Kidney (tissue), 14 donors: ENCODE results near the gene SORCS2. TPM values are rescaled to one million over a fixed set of nuclear protein-coding genes. Genes with fewer than 3 reads are reported as not detected.

Experiments used
- DNase-seq, 5 donors: peaks; one replicate each; pipeline ENCODE4 v3.0.0-alpha.2; 2013 to 2020
- FAIRE-seq: peaks from 2 replicates; lab custom pipeline; 2012; peaks lifted over from hg19 to GRCh38; lab: Jason Lieb, UNC
- H3K27ac ChIP-seq, 2 donors: one replicate each; pipeline ENCODE4 v1.7.0; 2013; ENCODE audit warnings: low read depth in 2 of 2, low read length in 2 of 2, inconsistent platforms in 1 of 2
- H3K27me3 ChIP-seq: one replicate; pipeline ENCODE4 v1.7.1; 2013; ENCODE audit warnings: low read length, inconsistent platforms; ENCODE audit not compliant: control insufficient read depth, insufficient read depth
- H3K36me3 ChIP-seq, 3 donors: one replicate each; pipeline versions ENCODE4 v1.7.0 to v1.7.1; 2013; ENCODE audit warnings: low read length in 3 of 3, control low read depth in 1 of 3, inconsistent platforms in 1 of 3; ENCODE audit not compliant: insufficient read depth in 3 of 3, control insufficient read depth in 2 of 3
- H3K4me1 ChIP-seq, 3 donors: one replicate each; pipeline versions ENCODE4 v1.7.0 to v1.7.1; 2013; ENCODE audit warnings: low read length in 3 of 3, inconsistent platforms in 1 of 3, low read depth in 1 of 3; ENCODE audit not compliant: control insufficient read depth in 2 of 3, insufficient read depth in 2 of 3
- H3K4me3 ChIP-seq, 3 donors: one replicate each; pipeline versions ENCODE4 v1.7.0 to v1.8.1; 2013; ENCODE audit warnings: low read length in 3 of 3, control low read depth in 1 of 3, inconsistent platforms in 1 of 3
- H3K9ac ChIP-seq, 3 donors: one replicate each; pipeline versions ENCODE4 v1.7.0 to v1.7.1; 2013; ENCODE audit warnings: low read length in 3 of 3, control low read depth in 1 of 3, inconsistent platforms in 1 of 3
- H3K9me3 ChIP-seq, 3 donors: one replicate each; pipeline versions ENCODE4 v1.7.0 to v1.7.1; 2013; ENCODE audit warnings: low read length in 3 of 3, control low read depth in 1 of 3, inconsistent platforms in 1 of 3; ENCODE audit not compliant: control insufficient read depth in 2 of 3, insufficient read depth in 1 of 3
- CTCF ChIP-seq: IDR thresholded peaks from 3 replicates; pipeline ENCODE4 v1.5.1; 2012; ENCODE audit warnings: mild to moderate bottlenecking, moderate library complexity, borderline replicate concordance; ENCODE audit not compliant: insufficient read depth; ENCODE audit errors: extremely low read depth
- intact Hi-C: fragments of 100-400 bp; cut with DNase I; formaldehyde crosslinking; loops from one replicate; pipeline ENCODE4 v1.11.1; 2022
- polyA plus RNA-seq: library from polyadenylated mRNA; stranded (reverse); fragments of 350-450 nt; fragmentation: Illumina TruSeq; extraction: RNeasy Lipid Tissue Mini Kit (QIAGEN cat#74804); gene quantifications from one replicate; pipeline ENCODE4 v1.2.3, GENCODE V29; 2014; ENCODE audit warnings: low read depth, low replicate concordance; ENCODE audit not compliant: insufficient read depth
- total RNA-seq: library from RNA; stranded (reverse); fragmentation: NEBNext Ultra II Directional; extraction: Animal tissue kit (Norgen Biotek cat#: 25700); gene quantifications from one replicate; pipeline ENCODE4 v1.2.1, GENCODE V29; 2021
- donor health status: control.
- donor health status: control.
- donor health status: control.
- donor health status: control.
- donor health status: control.
- donor health status: DM: yes; HTN: yes; CAD: no.
- donor health status: Normal renal cell carcinoma (clear cell type).

Gene SORCS2
- total and polyA plus RNA-seq, 2 donors from 2014 or later = 6.1 to 9.1 TPM

- TF ChIP-seq CTCF = no peak
- Histone ChIP-seq H3K9me3 (peaks cover 0 to 9% (median 0%) of the 10 kb centered on the region in 3 donors), H3K27ac (no peak overlapping the region), H3K4me3 (no peak overlapping the region), H3K36me3 (no peaks in the 10 kb centered on the region), H3K27me3 (no peaks in the 10 kb centered on the region), H3K9ac (no peak overlapping the region), H3K4me1 (no peaks in the 10 kb centered on the region)
- FAIRE-seq (no peak), DNase-seq (no peak)
- intact Hi-C loops = no loop called here
Observed at GRCh38 chr4:7348946-7349900, 156.9 kb downstream of the SORCS2 start.

- FAIRE-seq = no peak
- intact Hi-C loops = no loop called here
- Histone ChIP-seq H3K4me3 (no peak overlapping the region), H3K36me3 (no peaks in the 10 kb centered on the region), H3K4me1 (no peaks in the 10 kb centered on the region), H3K27ac (no peak overlapping the region), H3K9me3 (peaks cover 0 to 9% (median 0%) of the 10 kb centered on the region in 3 donors), H3K27me3 (no peaks in the 10 kb centered on the region), H3K9ac (no peak overlapping the region)
- TF ChIP-seq CTCF = no peak
- DNase-seq = no peak
Observed at GRCh38 chr4:7350396-7350795, 158.1 kb downstream of the SORCS2 start.

GRCh38 chr4:7351014-7351413 is 158.7 kb downstream of the SORCS2 start:
- FAIRE-seq (no peak), DNase-seq (no peak)
- H3K4me3 ChIP-seq = no peak overlapping the region
- no peak overlapping the region for H3K27ac ChIP-seq
- no peak overlapping the region for H3K9ac ChIP-seq
- H3K36me3 ChIP-seq = no peaks in the 10 kb centered on the region
- no peaks in the 10 kb centered on the region for H3K27me3 ChIP-seq
- peaks cover 0 to 9% (median 0%) of the 10 kb centered on the region in 3 donors for H3K9me3 ChIP-seq
- intact Hi-C loops = no loop called here
- no peaks in the 10 kb centered on the region for H3K4me1 ChIP-seq
- no peak for TF ChIP-seq CTCF
